K562 (cell line): ENCODE results near the gene ARHGAP42. TPM values are rescaled to one million over a fixed set of nuclear protein-coding genes. Genes with fewer than 3 reads are reported as not detected.

Experiments
- ATAC-seq: fragments of 200-7000 bp; cut with Tn5 transposase; 3 replicates; pipeline ENCODE4 v1.9.1; 2020; ENCODE audit warnings: moderate library complexity
- BruUV-seq: library from RNA; stranded (reverse); fragments of 400-500 nt; replicated peaks from 2 replicates; lab custom pipeline; 2021; lab: Mats Ljungman, UMichigan
- CTCF ChIA-PET: fragments of 300-600 bp; formaldehyde crosslinking; extraction: SDS; loops from one replicate; lab custom pipeline; 2021; ENCODE audit warnings: low intra/inter-chr PET ratio; lab: Yijun Ruan, JAX
- POLR2A ChIA-PET: fragments of 300-600, 350-650 bp; sonication (Branson Sonifier 250); formaldehyde crosslinking; extraction: SDS; loops from one replicate; lab custom pipeline; 2021; ENCODE audit warnings: antibody characterized with exemption, inconsistent platforms; lab: Yijun Ruan, JAX
- DNase-seq, 4 experiments: peaks; one replicate each; pipeline versions ENCODE4 v3.0.0 to v3.0.0-alpha.2; 2011 to 2018; ENCODE audit warnings: low spot score in 3 of 4, mixed read lengths in 3 of 4; ENCODE audit errors: extremely low read depth in 1 of 4
- FAIRE-seq: peaks from 2 replicates; lab custom pipeline; 2011; peaks lifted over from hg19 to GRCh38; lab: Jason Lieb, UNC
- H2AFZ ChIP-seq: 2 replicates; pipeline ENCODE4 v1.6.0; 2011; ENCODE audit warnings: low read depth, low read length, control low read depth, inconsistent platforms
- H3K27ac ChIP-seq: fragments of 200-600 bp; 3 replicates; pipeline ENCODE4 v1.8.0; 2011; ENCODE audit warnings: low read depth, mild to moderate bottlenecking, control low read depth, inconsistent platforms, low read length, moderate library complexity, mixed read lengths; ENCODE audit errors: extremely low read depth
- H3K27me3 ChIP-seq, 2 experiments: fragments of 300-600 bp in 1 of 2; 2 replicates in 1 of 2; 3 replicates in 1 of 2; pipeline versions ENCODE4 v1.6.0 to v1.8.0; 2011; ENCODE audit warnings: inconsistent platforms in 2 of 2, low read length in 2 of 2, mild to moderate bottlenecking in 1 of 2, mixed read lengths in 1 of 2, moderate library complexity in 1 of 2; ENCODE audit not compliant: control insufficient read depth in 2 of 2, insufficient read depth in 2 of 2
- H3K36me3 ChIP-seq: fragments of 300-600 bp; 3 replicates; pipeline ENCODE4 v1.8.0; 2011; ENCODE audit warnings: mild to moderate bottlenecking, low read length, inconsistent platforms; ENCODE audit not compliant: control insufficient read depth, insufficient read depth
- H3K4me1 ChIP-seq, 2 experiments: fragments of 200-600 bp in 1 of 2; replicated peaks in 1 of 2; 2 replicates in 1 of 2; 3 replicates in 1 of 2; pipeline versions ENCODE4 v1.5.1 to v1.8.0; 2011; ENCODE audit warnings: inconsistent platforms in 2 of 2, low read length in 2 of 2, mild to moderate bottlenecking in 1 of 2, mixed read lengths in 1 of 2, moderate library complexity in 1 of 2; ENCODE audit not compliant: control insufficient read depth in 2 of 2, insufficient read depth in 2 of 2
- H3K4me2 ChIP-seq: 2 replicates; pipeline ENCODE4 v1.6.1; 2011; ENCODE audit warnings: low read length, control low read depth, inconsistent platforms, mixed read lengths; ENCODE audit not compliant: insufficient read depth
- H3K4me3 ChIP-seq: fragments of 200-600 bp; sonication (generic), shearing (Covaris generic); 2 replicates; pipeline ENCODE4 v1.5.1; 2016; ENCODE audit warnings: control low read depth, inconsistent platforms
- H3K79me2 ChIP-seq: fragments of 200-600 bp; 3 replicates; pipeline ENCODE4 v1.8.0; 2011; ENCODE audit warnings: low read length, inconsistent platforms; ENCODE audit not compliant: control insufficient read depth, insufficient read depth
- H3K9ac ChIP-seq, 2 experiments: 2 replicates each; pipeline versions ENCODE4 v1.6.0 to v1.6.1; 2011; ENCODE audit warnings: low read depth in 2 of 2, low read length in 2 of 2, control low read depth in 1 of 2, inconsistent platforms in 1 of 2, mild to moderate bottlenecking in 1 of 2, mixed read lengths in 1 of 2; ENCODE audit not compliant: insufficient read depth in 1 of 2
- H3K9me1 ChIP-seq: one replicate; pipeline ENCODE4 v1.6.0; 2011; ENCODE audit warnings: inconsistent platforms, mild to moderate bottlenecking, low read length, moderate library complexity; ENCODE audit not compliant: control insufficient read depth, insufficient read depth
- H3K9me3 ChIP-seq: replicated peaks from 2 replicates; pipeline ENCODE4 v1.5.1; 2011; ENCODE audit warnings: low read depth, low read length, inconsistent platforms; ENCODE audit not compliant: control insufficient read depth, insufficient read depth
- H4K20me1 ChIP-seq: replicated peaks from 2 replicates; pipeline ENCODE4 v1.6.1; 2011; ENCODE audit warnings: low read length, inconsistent platforms, mixed read lengths; ENCODE audit not compliant: control insufficient read depth, insufficient read depth
- CBFA2T3 ChIP-seq: fragments of 450-650 bp; IDR thresholded peaks from 2 replicates; pipeline ENCODE4 v1.6.1; 2017
- CEBPZ ChIP-seq: fragments of 150-350 bp; IDR thresholded peaks from 2 replicates; pipeline ENCODE4 v1.6.1; 2014; ENCODE audit warnings: low read depth, mild to moderate bottlenecking, low read length, borderline replicate concordance
- EGR1 ChIP-seq: fragments of 450-650 bp; conservative IDR thresholded peaks from 2 replicates; pipeline ENCODE4 v1.6.1; 2017; ENCODE audit warnings: mild to moderate bottlenecking
- EHMT2 ChIP-seq: fragments of 450-650 bp; IDR thresholded peaks from 2 replicates; pipeline ENCODE4 v1.6.1; 2018; ENCODE audit warnings: antibody characterized with exemption
- GABPA ChIP-seq: fragments of 200-800 bp; sonication (Bioruptor generic); conservative IDR thresholded peaks from 2 replicates; pipeline ENCODE4 v1.6.1; 2016; ENCODE audit warnings: low read depth, missing genetic modification characterization, missing compliant biosample characterization
- HDAC2 ChIP-seq: fragments of 450-650 bp; IDR thresholded peaks from 2 replicates; pipeline ENCODE4 v1.6.1; 2016; ENCODE audit warnings: mild to moderate bottlenecking
- POLR2B ChIP-seq: fragments of 450-650 bp; IDR thresholded peaks from 2 replicates; pipeline ENCODE4 v1.6.1; 2018; ENCODE audit warnings: low read depth; ENCODE audit not compliant: partially characterized antibody
- RBM17 ChIP-seq: fragments of 200-400 bp; formaldehyde crosslinking; IDR thresholded peaks from 2 replicates; pipeline ENCODE4 v1.6.1; 2017; ENCODE audit warnings: low read depth, mild to moderate bottlenecking, low read length, borderline replicate concordance
- SRF ChIP-seq, 2 experiments: fragments of 250-450, 450-650 bp in 1 of 2; sonication (Bioruptor Pico) in 1 of 2; sonication (generic) in 1 of 2; formaldehyde crosslinking; IDR thresholded peaks; 2 replicates each; pipeline versions ENCODE4 v1.5.0 to v1.5.1; 2020 to 2022; ENCODE audit warnings: mild to moderate bottlenecking in 1 of 2, missing genetic modification reagents in 1 of 2
- TAF15 ChIP-seq: fragments of 200-400 bp; formaldehyde crosslinking; IDR thresholded peaks from 2 replicates; pipeline ENCODE4 v1.6.1; 2017; ENCODE audit warnings: mild to moderate bottlenecking, low read depth, low read length, moderate library complexity
- ZNF354B ChIP-seq: fragments of 250-450 bp; sonication (Bioruptor Pico); IDR thresholded peaks from 2 replicates; pipeline ENCODE4 v1.4.0; 2020
- ZNF699 ChIP-seq: fragments of 250-450 bp; sonication (Bioruptor Pico); IDR thresholded peaks from 2 replicates; pipeline ENCODE4 v1.8.0; 2021; ENCODE audit warnings: mild to moderate bottlenecking, moderate library complexity; ENCODE audit not compliant: insufficient replicate concordance
- WGBS: fragments of 100-300 bp; shearing (Covaris generic); methylation state at CpG from one replicate; pipeline ENCODE4 v1.1.6; 2016; ENCODE audit warnings: low coverage, mixed read lengths; ENCODE audit not compliant: insufficient coverage; ENCODE audit errors: missing lambda C conversion rate; 5-methylcytosine and 5-hydroxymethylcytosine counted together
- in situ Hi-C: fragments of 300-500 bp; cut with MboI; formaldehyde crosslinking; loops from 4 replicates; pipeline ENCODE4 v1.15.0; 2018; ENCODE audit warnings: inconsistent platforms, mixed read lengths
- intact Hi-C: fragments of 100-400 bp; cut with micrococcal nuclease; formaldehyde crosslinking; loops from 2 replicates; pipeline ENCODE4 v1.14.2; 2022
- polyA plus RNA-seq, 8 experiments: library from polyadenylated mRNA; depleted of rRNA in 4 of 8; stranded (reverse) in 5 of 8; unstranded in 3 of 8; fragments of >200 nt; fragmentation: Nextera tagmentation in 2 of 8; fragmentation: Illumina TruSeq in 1 of 8; extraction: Ambion mirVana in 2 of 8; extraction: Trizol in 1 of 8; gene quantifications; 2 replicates each; pipeline versions ENCODE4 v1.2.1 to v1.2.3, GENCODE V29; 2011 to 2014; ENCODE audit warnings: inconsistent platforms in 1 of 8, missing spikeins in 1 of 8
- total RNA-seq, 7 experiments: library from RNA; depleted of rRNA in 6 of 7; stranded (reverse); fragments of >200 nt in 6 of 7; fragmentation: Illumina TruSeq in 2 of 7; extraction: Trizol in 2 of 7; gene quantifications; 2 replicates each; pipeline versions ENCODE4 v1.2.1 to v1.2.3, GENCODE V29; 2011 to 2021; ENCODE audit warnings: low replicate concordance in 1 of 7

The ARHGAP42 gene
- total and polyA plus RNA-seq, 9 of the 15 experiments (the other 6 are each of a cell fraction or from before 2014, with no cell fraction given), result 0.95 to 6.1 (median 2.4) TPM

- H3K79me2 ChIP-seq, result no peaks in the 10 kb centered on the region
- H3K36me3 ChIP-seq, result no peaks in the 10 kb centered on the region
- intact Hi-C loops (no loop called here), in situ Hi-C loops (no loop called here)
- FAIRE-seq (no peak), ATAC-seq (no peak), DNase-seq (no peak)
- no peaks in the 10 kb centered on the region for H4K20me1 ChIP-seq
- no peaks in the 10 kb centered on the region for H3K9me1 ChIP-seq
- no peak overlapping the region for H3K9ac ChIP-seq
- H3K4me2 ChIP-seq, result no peak overlapping the region
- H3K4me1 ChIP-seq, result no peaks in the 10 kb centered on the region
- TF ChIP-seq HDAC2, result no peak
- no peak for TF ChIP-seq SRF (CRISPR knock-in tag; IDR thresholded peaks at IDR 0.05)
- TF ChIP-seq CBFA2T3, result no peak
- TF ChIP-seq POLR2B, result no peak
- TF ChIP-seq ZNF699 (CRISPR knock-in tag), result no peak
- TF ChIP-seq GABPA (tag), result no peak
- TF ChIP-seq ZNF354B (CRISPR knock-in tag), result no peak
- TF ChIP-seq EGR1, result no peak
- no peak for TF ChIP-seq EHMT2
- no peak for TF ChIP-seq TAF15
- no peak for TF ChIP-seq RBM17
- no peak for TF ChIP-seq CEBPZ
- no peak overlapping the region for H3K4me3 ChIP-seq
- BruUV-seq, result no TSS peak
- H3K9me3 ChIP-seq, result no peaks in the 10 kb centered on the region
- CTCF ChIA-PET, result no interaction called here
- POLR2A ChIA-PET, result no interaction called here
- 62% methylated on average over 2 of the region's 2 CpGs for WGBS
- no peak overlapping the region for H3K27ac ChIP-seq
- no peak overlapping the region for H2AFZ ChIP-seq
- H3K27me3 ChIP-seq, result no peaks in the 10 kb centered on the region
Measured at GRCh38 chr11:100994966-100995365, 307.9 kb downstream of the ARHGAP42 start.
